GM19397 (cell line): Measurements from ENCODE around the gene CHADL.
"Not testable (repeated sequence)": the region's sequence is repeated elsewhere in the genome, so short reads cannot be mapped to it uniquely, and the experiment has no call there.

ENCODE experiments used
- ATAC-seq: cut with Tn5 transposase; IDR thresholded peaks from one replicate; pipeline ENCODE4 v1.9.1; 2021; ENCODE audit warnings: mild to moderate bottlenecking, moderate library complexity; ENCODE audit not compliant: unreplicated experiment

CHADL gene

DNA sequence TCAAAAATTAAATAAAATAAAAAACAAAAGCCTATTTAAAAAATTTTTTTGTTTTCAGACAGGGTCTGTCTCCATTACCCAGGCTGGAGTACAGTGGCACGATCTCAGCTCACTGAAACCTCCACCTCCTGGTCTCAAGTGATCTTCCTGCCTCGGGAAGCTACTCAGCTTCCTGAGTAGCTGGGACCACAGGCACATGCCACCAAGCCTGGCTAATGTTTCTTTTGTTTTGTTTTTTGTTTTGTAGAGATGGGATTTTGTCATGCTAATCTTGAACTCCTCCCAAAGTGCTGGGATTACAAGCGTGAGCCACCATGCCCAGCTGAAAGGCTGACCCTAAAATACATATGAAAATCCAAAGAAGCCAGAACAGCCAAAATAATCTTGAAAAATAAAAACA is 56.1 kb downstream of the CHADL start:
- no peak for ATAC-seq

DNA sequence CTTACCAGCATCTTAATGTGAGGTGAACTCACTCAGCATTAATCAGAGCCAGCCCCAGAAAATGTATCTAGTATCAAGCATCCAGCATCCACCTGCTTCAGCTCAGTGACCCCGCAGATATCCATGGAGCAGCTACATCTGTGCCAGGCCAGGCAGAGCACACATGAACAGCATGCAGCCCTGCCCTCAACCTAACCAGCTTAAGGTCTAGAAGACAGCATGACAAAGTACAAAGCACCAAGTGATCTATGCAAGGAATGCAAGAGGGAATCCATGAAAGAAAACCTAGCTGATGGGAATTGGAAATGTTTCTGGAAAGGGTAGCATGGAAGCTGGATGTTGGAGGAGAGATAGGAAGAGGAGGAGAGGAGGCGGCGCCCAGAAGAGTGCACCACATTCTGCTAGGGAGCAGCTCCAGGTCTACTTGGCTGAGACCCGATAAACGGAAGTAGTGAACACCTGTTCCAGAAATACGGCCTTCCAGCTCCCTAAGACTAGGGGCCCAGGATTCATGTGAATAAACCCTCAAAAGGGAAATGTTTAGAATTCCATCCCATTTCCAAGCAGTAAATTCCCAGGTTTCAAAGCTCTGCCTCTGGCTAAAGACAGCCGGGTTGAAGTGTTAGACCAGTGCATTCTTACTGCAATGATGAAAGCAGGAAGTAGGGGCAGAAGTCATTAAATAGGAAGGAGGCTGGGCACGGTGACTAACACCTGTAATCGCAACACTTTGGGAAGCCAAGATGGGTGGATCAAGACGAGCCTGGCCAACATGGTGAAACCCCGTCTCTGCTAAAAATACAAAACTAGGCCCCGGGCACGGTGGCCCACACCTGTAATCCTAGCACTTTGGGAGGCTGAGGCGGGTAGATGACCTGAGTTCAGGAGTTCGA is 59.1 kb downstream of the CHADL start:
- no peak for ATAC-seq

DNA sequence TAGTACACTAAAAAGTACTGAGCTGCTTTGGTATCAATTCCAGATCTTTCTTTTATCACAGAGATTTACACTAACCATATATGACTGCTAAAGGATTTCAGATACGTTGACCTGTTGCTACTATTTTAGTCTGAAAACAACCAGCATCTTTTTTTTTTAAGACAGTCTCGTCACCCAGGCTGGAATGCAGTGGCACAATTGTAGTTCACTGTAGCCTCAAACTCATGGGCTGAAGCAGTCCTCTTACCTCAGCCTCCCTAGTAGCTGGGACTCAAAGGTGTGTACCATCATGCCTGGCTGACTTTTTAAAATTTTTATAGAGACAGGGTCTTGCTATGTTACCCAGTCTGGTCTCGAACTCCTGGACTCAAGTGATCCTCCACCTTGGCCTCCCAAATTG is 59.8 kb downstream of the CHADL start:
- no peak for ATAC-seq

DNA sequence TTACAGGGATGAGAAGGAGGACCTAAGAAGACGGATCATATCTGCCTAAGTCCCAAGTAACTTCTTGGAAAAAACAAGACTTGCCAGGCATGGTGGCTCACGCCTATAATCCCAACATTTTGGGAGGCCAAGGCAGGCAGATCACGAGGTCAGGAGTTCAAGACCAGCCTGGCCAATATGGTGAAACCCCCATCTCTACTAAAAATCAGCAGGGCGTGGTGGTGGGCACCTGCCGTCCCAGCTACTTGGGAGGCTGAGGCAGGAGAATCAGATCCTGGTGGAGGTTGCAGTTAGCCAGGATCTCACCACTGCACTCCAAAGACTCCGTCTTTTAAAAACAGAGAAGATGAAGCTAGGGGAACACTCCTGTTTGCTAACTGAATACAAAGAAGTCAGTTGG is 60.4 kb downstream of the CHADL start:
- ATAC-seq, result not testable (repeated sequence)
